ENCODE measurements around the gene CALML3. TPM values are rescaled to one million over a fixed set of nuclear protein-coding genes. Genes with fewer than 3 reads are reported as not detected.

The CALML3 gene
- total and polyA plus RNA-seq, 10 of the 15 experiments (the other 5 are each of a cell fraction or from before 2014, with no cell fraction given), result not detected

DNA sequence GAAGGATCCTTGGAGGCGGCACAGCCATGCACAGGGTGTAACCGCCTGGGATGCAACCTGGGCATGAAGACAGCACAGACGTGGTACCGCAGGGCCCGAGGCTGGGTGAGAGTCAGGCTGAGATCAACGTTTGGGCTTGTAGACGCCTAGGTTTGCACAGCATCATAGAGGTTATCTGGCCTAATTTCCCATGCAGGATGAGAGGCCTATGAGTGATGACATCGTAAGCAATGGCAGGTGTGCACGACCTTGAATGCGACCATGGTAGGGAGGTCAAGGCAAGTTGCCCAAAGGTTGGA, 7.5 kb downstream of the CALML3 start:
- ChIA-PET SMC1A (ENCODE audit: uncharacterized antibody, unreplicated experiment) (no interaction called here), POLR2A (no interaction called here), RAD21 (ENCODE audit: unreplicated experiment) (no interaction called here), CTCF (no interaction called here)
- H2AFZ ChIP-seq (ENCODE audit: control insufficient read depth, low read depth, low read length), result no peak overlapping the region
- H4K20me1 ChIP-seq (ENCODE audit: control insufficient read depth, insufficient read depth), result no peaks in the 10 kb centered on the region
- peaks cover 2 to 3% of the 10 kb centered on the region in 2 experiments; a peak in 2 of 4 replicates for H3K27me3 ChIP-seq (replicated peaks in 1 of 2; ENCODE audit: control insufficient read depth in 2 of 2, insufficient read depth in 2 of 2, low read length in 1 of 2)
- no peaks in the 10 kb centered on the region for H3K79me2 ChIP-seq (ENCODE audit: control insufficient read depth, insufficient read depth, low read length)
- DNase-seq (ENCODE audit: low read depth, low spot score) (no peak), ATAC-seq (no peak), FAIRE-seq (no peak)
- H3K9me3 ChIP-seq (replicated peaks; ENCODE audit: control insufficient read depth, insufficient read depth, low read length), result no peaks in the 10 kb centered on the region
- H3K27ac ChIP-seq (ENCODE audit: control insufficient read depth, insufficient read depth), result no peak overlapping the region
- no peak overlapping the region for H3K4me2 ChIP-seq (ENCODE audit: control insufficient read depth, insufficient read depth)
- no TSS peak for BruUV-seq (replicated peaks)
- H3K4me1 ChIP-seq (ENCODE audit: control insufficient read depth, insufficient read depth, low read length), result no peaks in the 10 kb centered on the region
- in situ Hi-C loops (cut with MboI), result no loop called here
- H3K36me3 ChIP-seq (ENCODE audit: control insufficient read depth in 2 of 2, insufficient read depth in 2 of 2, low read length in 1 of 2), result no peaks in the 10 kb centered on the region
- no peak overlapping the region for H3K4me3 ChIP-seq
- no peak overlapping the region for H3K9ac ChIP-seq (ENCODE audit: control insufficient read depth, insufficient read depth, low read length)
- intact Hi-C loops (cut with micrococcal nuclease; ENCODE audit: unreplicated experiment), result no loop called here
- 66% methylated on average over 10 of the region's 10 CpGs for WGBS (ENCODE audit: insufficient coverage, insufficient replicate concordance, low lambda C conversion rate, missing lambda C conversion rate)
- TF ChIP-seq TBL1XR1 (IDR thresholded peaks at IDR 0.05; ENCODE audit: low read depth, low read length), result no peak
- no peak for TF ChIP-seq SREBF2 (IDR thresholded peaks at IDR 0.05; ENCODE audit: low read length)
- no peak for TF ChIP-seq TARDBP (IDR thresholded peaks at IDR 0.05; ENCODE audit: borderline replicate concordance)
- no peak for TF ChIP-seq HDGF (IDR thresholded peaks at IDR 0.05)
- TF ChIP-seq KAT2A (conservative IDR thresholded peaks at IDR 0.05; ENCODE audit: control insufficient read depth, low read depth, low read length), result no peak
- TF ChIP-seq, protein P1, sequence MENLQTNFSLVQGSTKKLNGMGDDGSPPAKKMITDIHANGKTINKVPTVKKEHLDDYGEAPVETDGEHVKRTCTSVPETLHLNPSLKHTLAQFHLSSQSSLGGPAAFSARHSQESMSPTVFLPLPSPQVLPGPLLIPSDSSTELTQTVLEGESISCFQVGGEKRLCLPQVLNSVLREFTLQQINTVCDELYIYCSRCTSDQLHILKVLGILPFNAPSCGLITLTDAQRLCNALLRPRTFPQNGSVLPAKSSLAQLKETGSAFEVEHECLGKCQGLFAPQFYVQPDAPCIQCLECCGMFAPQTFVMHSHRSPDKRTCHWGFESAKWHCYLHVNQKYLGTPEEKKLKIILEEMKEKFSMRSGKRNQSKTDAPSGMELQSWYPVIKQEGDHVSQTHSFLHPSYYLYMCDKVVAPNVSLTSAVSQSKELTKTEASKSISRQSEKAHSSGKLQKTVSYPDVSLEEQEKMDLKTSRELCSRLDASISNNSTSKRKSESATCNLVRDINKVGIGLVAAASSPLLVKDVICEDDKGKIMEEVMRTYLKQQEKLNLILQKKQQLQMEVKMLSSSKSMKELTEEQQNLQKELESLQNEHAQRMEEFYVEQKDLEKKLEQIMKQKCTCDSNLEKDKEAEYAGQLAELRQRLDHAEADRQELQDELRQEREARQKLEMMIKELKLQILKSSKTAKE (IDR thresholded peaks at IDR 0.05; ENCODE audit: low read depth, poor library complexity, severe bottlenecking), result no peak

DNA sequence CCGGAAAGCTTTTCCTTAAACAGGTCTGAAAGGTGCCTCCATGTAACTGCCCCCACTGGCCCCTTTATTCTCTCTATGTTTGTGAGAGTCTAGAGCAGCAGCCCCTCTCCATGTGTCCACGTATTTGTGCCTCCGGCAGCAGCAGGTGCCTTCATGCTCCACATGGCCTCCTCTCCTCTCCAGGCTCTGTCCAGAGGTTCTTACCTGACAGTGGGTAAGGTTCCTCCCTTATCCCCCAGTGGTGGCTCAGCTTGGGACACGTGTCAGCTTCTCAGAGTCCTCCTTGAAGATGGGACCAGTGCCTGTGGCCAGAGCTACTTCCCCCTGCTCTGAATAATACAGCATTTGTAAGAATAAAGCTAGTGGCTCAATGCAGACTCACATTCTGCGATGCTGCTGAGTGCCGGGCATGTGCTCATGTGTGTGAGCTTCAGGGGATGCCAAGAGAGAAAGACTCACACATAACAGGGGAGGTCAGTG, 7.9 kb downstream of the CALML3 start:
- TF ChIP-seq SP1 (IDR thresholded peaks at IDR 0.05; ENCODE audit: low read depth, low read length) (no peak), LARP7 (IDR thresholded peaks at IDR 0.05) (no peak), MYC (IDR thresholded peaks at IDR 0.05; ENCODE audit: insufficient read depth, insufficient read length, insufficient replicate concordance, low read length, severe bottlenecking) (no peak), PML (IDR thresholded peaks at IDR 0.05; ENCODE audit: low read length) (no peak), NFYB (IDR thresholded peaks at IDR 0.05; ENCODE audit: insufficient read depth, low read depth, low read length) (no peak), NR2C1 (IDR thresholded peaks at IDR 0.05) (no peak)
- TF ChIP-seq, protein P2, sequence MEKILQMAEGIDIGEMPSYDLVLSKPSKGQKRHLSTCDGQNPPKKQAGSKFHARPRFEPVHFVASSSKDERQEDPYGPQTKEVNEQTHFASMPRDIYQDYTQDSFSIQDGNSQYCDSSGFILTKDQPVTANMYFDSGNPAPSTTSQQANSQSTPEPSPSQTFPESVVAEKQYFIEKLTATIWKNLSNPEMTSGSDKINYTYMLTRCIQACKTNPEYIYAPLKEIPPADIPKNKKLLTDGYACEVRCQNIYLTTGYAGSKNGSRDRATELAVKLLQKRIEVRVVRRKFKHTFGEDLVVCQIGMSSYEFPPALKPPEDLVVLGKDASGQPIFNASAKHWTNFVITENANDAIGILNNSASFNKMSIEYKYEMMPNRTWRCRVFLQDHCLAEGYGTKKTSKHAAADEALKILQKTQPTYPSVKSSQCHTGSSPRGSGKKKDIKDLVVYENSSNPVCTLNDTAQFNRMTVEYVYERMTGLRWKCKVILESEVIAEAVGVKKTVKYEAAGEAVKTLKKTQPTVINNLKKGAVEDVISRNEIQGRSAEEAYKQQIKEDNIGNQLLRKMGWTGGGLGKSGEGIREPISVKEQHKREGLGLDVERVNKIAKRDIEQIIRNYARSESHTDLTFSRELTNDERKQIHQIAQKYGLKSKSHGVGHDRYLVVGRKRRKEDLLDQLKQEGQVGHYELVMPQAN (conservative IDR thresholded peaks at IDR 0.05), result no peak
- DNase-seq (ENCODE audit: low read depth, low spot score) (no peak), ATAC-seq (no peak), FAIRE-seq (no peak)
- WGBS (ENCODE audit: insufficient coverage, insufficient replicate concordance, low lambda C conversion rate, missing lambda C conversion rate), result 55% methylated on average over 6 of the region's 6 CpGs
- ChIA-PET RAD21 (ENCODE audit: unreplicated experiment) (no interaction called here), POLR2A (no interaction called here), CTCF (no interaction called here), SMC1A (ENCODE audit: uncharacterized antibody, unreplicated experiment) (no interaction called here)
- H3K36me3 ChIP-seq (ENCODE audit: control insufficient read depth in 2 of 2, insufficient read depth in 2 of 2, low read length in 1 of 2), result no peaks in the 10 kb centered on the region
- no peaks in the 10 kb centered on the region for H4K20me1 ChIP-seq (ENCODE audit: control insufficient read depth, insufficient read depth)
- intact Hi-C loops (cut with micrococcal nuclease; ENCODE audit: unreplicated experiment), result no loop called here
- no peaks in the 10 kb centered on the region for H3K79me2 ChIP-seq (ENCODE audit: control insufficient read depth, insufficient read depth, low read length)
- no peak overlapping the region for H3K4me3 ChIP-seq
- no peaks in the 10 kb centered on the region for H3K4me1 ChIP-seq (ENCODE audit: control insufficient read depth, insufficient read depth, low read length)
- in situ Hi-C loops (cut with MboI), result no loop called here
- no peak overlapping the region for H3K4me2 ChIP-seq (ENCODE audit: control insufficient read depth, insufficient read depth)
- no peaks in the 10 kb centered on the region for H3K9me3 ChIP-seq (replicated peaks; ENCODE audit: control insufficient read depth, insufficient read depth, low read length)
- H3K9ac ChIP-seq (ENCODE audit: control insufficient read depth, insufficient read depth, low read length), result no peak overlapping the region
- BruUV-seq (replicated peaks), result no TSS peak
- H3K27ac ChIP-seq (ENCODE audit: control insufficient read depth, insufficient read depth), result no peak overlapping the region
- peaks cover 2% of the 10 kb centered on the region in 2 experiments; a peak in 2 of 4 replicates for H3K27me3 ChIP-seq (replicated peaks in 1 of 2; ENCODE audit: control insufficient read depth in 2 of 2, insufficient read depth in 2 of 2, low read length in 1 of 2)
- no peak overlapping the region for H2AFZ ChIP-seq (ENCODE audit: control insufficient read depth, low read depth, low read length)

Measured in GM12878 (cell line).